Natural killer cell (primary cell): Measurements from ENCODE around the gene TTBK1. TPM values are rescaled to one million over a fixed set of nuclear protein-coding genes. Genes with fewer than 3 reads are reported as not detected.

Experiments
- ATAC-seq, 3 donors: fragments of 150-1000 bp in 2 of 3; fragments of 200-7000 bp in 1 of 3; cut with Tn5 transposase; 1 replicate in 1 of 3; 2 replicates in 2 of 3; pipeline ENCODE4 v1.10.0; 2021; ENCODE audit warnings: mild to moderate bottlenecking in 2 of 3, moderate library complexity in 2 of 3
- DNase-seq, 2 donors: peaks; one replicate each; pipeline versions ENCODE4 v3.0.0 to v3.0.0-alpha.2; 2013 to 2021; ENCODE audit warnings: mixed read lengths in 1 of 2
- H3K27ac ChIP-seq: one replicate; pipeline ENCODE4 v1.5.1; 2013; ENCODE audit warnings: mild to moderate bottlenecking, low read length
- H3K27me3 ChIP-seq: one replicate; pipeline ENCODE4 v1.6.1; 2013; ENCODE audit warnings: low read length; ENCODE audit not compliant: control insufficient read depth, insufficient read depth
- H3K36me3 ChIP-seq: one replicate; pipeline ENCODE4 v1.6.1; 2013; ENCODE audit warnings: low read length; ENCODE audit not compliant: control insufficient read depth, insufficient read depth
- H3K4me1 ChIP-seq: one replicate; pipeline ENCODE4 v1.6.1; 2013; ENCODE audit warnings: low read length; ENCODE audit not compliant: control insufficient read depth, insufficient read depth
- H3K4me3 ChIP-seq: one replicate; pipeline ENCODE4 v1.5.1; 2013; ENCODE audit warnings: low read length
- H3K9me3 ChIP-seq: one replicate; pipeline ENCODE4 v1.6.1; 2013; ENCODE audit warnings: low read length; ENCODE audit not compliant: control insufficient read depth, insufficient read depth
- H3K27ac Mint-ChIP-seq, 2 donors: one replicate each; pipeline ENCODE4 v1.8.0; 2022; ENCODE audit warnings: mild to moderate bottlenecking in 2 of 2, mixed read lengths in 2 of 2, moderate library complexity in 1 of 2
- H3K27me3 Mint-ChIP-seq, 2 donors: one replicate each; pipeline ENCODE4 v1.8.0; 2022; ENCODE audit warnings: low read depth in 2 of 2, mixed read lengths in 2 of 2
- H3K36me3 Mint-ChIP-seq: one replicate; pipeline ENCODE4 v1.8.0; 2022; ENCODE audit warnings: mixed read lengths
- H3K4me1 Mint-ChIP-seq, 2 donors: one replicate each; pipeline ENCODE4 v1.8.0; 2022; ENCODE audit warnings: mixed read lengths in 2 of 2
- H3K4me3 Mint-ChIP-seq: one replicate; pipeline ENCODE4 v1.8.0; 2022; ENCODE audit warnings: mild to moderate bottlenecking, moderate library complexity, mixed read lengths
- H3K9me3 Mint-ChIP-seq, 2 donors: one replicate each; pipeline ENCODE4 v1.8.0; 2022; ENCODE audit warnings: mixed read lengths in 2 of 2
- CTCF ChIP-seq: fragments of 200-600 bp; IDR thresholded peaks from one replicate; pipeline ENCODE4 v1.8.0; 2022; ENCODE audit warnings: antibody characterized with exemption
- WGBS: methylation state at CpG from one replicate; pipeline ENCODE4 v1.1.7; 2013; ENCODE audit warnings: missing lambda C conversion rate; ENCODE audit not compliant: insufficient coverage; 5-methylcytosine and 5-hydroxymethylcytosine counted together
- intact Hi-C: fragments of 100-400 bp; cut with micrococcal nuclease; formaldehyde crosslinking; loops from one replicate; pipeline ENCODE4 v1.14.2; 2022
- total RNA-seq, 4 donors: library from RNA; stranded (reverse); fragments of 120-200 nt in 1 of 4; gene quantifications; one replicate each; pipeline versions ENCODE4 v1.2.3 to v1.2.4, GENCODE V29; 2013 to 2022

Gene TTBK1
- total RNA-seq, 3 donors from 2014 or later (not counting 1 experiment from before 2014, with no cell fraction given) = 0.07 TPM; not detected in 2

DNA sequence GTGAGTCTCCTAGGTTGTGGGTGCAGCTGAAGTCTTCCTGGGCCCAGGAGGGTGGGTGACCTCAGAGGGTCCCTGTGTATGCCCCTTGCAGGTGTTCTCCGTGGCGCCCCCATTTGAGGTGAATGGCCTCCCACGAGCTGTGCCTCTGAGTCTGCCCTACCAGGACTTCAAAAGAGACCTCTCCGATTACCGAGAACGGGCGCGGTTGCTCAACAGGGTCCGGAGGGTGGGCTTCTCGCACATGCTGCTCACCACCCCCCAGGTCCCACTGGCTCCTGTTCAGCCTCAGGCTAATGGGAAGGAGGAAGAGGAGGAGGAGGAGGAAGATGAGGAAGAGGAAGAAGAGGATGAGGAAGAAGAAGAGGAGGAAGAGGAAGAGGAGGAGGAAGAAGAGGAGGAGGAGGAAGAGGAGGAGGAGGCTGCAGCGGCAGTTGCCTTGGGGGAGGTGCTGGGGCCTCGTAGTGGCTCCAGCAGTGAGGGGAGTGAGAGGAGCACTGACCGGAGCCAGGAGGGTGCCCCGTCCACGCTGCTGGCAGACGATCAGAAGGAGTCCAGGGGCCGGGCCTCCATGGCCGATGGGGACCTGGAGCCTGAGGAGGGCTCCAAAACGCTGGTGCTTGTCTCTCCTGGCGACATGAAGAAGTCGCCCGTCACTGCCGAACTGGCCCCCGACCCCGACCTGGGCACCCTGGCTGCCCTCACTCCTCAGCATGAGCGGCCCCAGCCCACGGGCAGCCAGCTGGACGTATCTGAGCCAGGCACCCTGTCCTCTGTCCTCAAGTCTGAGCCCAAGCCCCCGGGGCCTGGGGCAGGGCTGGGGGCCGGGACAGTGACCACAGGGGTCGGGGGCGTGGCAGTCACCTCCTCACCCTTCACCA, 39.6 kb downstream of the TTBK1 start:
- Histone ChIP-seq H3K9me3 (no peaks in the 10 kb centered on the region), H3K27me3 (peaks cover 3% of the 10 kb centered on the region), H3K27ac (no peak overlapping the region), H3K4me3 (no peak overlapping the region), H3K36me3 (no peaks in the 10 kb centered on the region), H3K4me1 (no peaks in the 10 kb centered on the region)
- DNase-seq = no peak
- Mint-ChIP-seq H3K27ac (no peak overlapping the region), H3K27me3 (peaks cover 12 to 34% of the 10 kb centered on the region in 2 donors), H3K36me3 (no peaks in the 10 kb centered on the region), H3K4me1 (peaks cover 4 to 6% of the 10 kb centered on the region in 2 donors), H3K4me3 (no peak overlapping the region), H3K9me3 (no peaks in the 10 kb centered on the region)
- no peak for TF ChIP-seq CTCF
- intact Hi-C loops = no loop called here
- ATAC-seq = no peak
- WGBS = 86% methylated on average over 32 of the region's 32 CpGs

GRCh38 chr6:43283514-43283901, 40.2 kb downstream of the TTBK1 start:
- Mint-ChIP-seq H3K36me3 (no peaks in the 10 kb centered on the region), H3K27me3 (peaks cover 12 to 33% of the 10 kb centered on the region in 2 donors), H3K4me3 (no peak overlapping the region), H3K9me3 (no peaks in the 10 kb centered on the region), H3K4me1 (peaks cover under 1% of the 10 kb centered on the region in 2 donors), H3K27ac (no peak overlapping the region)
- Histone ChIP-seq H3K27ac (no peak overlapping the region), H3K4me1 (no peaks in the 10 kb centered on the region), H3K27me3 (peaks cover 3% of the 10 kb centered on the region), H3K4me3 (no peak overlapping the region), H3K36me3 (no peaks in the 10 kb centered on the region), H3K9me3 (no peaks in the 10 kb centered on the region)
- TF ChIP-seq CTCF = no peak
- 89% methylated on average over 18 of the region's 18 CpGs for WGBS
- DNase-seq (no peak), ATAC-seq (no peak)
- intact Hi-C loops = no loop called here

DNA sequence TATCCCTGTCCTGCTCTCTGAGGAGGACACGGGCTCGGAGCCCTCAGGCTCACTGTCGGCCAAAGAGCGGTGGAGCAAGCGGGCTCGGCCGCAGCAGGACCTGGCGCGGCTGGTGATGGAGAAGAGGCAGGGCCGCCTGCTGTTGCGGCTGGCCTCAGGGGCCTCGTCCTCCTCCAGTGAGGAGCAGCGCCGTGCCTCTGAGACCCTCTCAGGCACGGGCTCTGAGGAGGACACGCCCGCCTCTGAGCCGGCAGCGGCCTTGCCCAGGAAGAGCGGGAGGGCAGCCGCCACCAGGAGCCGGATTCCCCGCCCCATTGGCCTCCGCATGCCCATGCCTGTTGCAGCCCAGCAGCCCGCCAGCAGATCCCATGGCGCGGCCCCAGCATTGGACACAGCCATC, 40.6 kb downstream of the TTBK1 start:
- H3K27me3 Mint-ChIP-seq = peaks cover 12 to 32% of the 10 kb centered on the region in 2 donors
- no peaks in the 10 kb centered on the region for H3K36me3 Mint-ChIP-seq
- intact Hi-C loops = no loop called here
- no peak for DNase-seq
- TF ChIP-seq CTCF = no peak
- H3K4me1 Mint-ChIP-seq = no peaks in the 10 kb centered on the region
- Histone ChIP-seq H3K36me3 (no peaks in the 10 kb centered on the region), H3K27me3 (peaks cover 3% of the 10 kb centered on the region), H3K27ac (no peak overlapping the region), H3K4me1 (no peaks in the 10 kb centered on the region), H3K4me3 (no peak overlapping the region), H3K9me3 (no peaks in the 10 kb centered on the region)
- WGBS = 92% methylated on average over 27 of the region's 27 CpGs
- ATAC-seq = no peak
- H3K27ac Mint-ChIP-seq = no peak overlapping the region
- H3K9me3 Mint-ChIP-seq = no peaks in the 10 kb centered on the region
- no peak overlapping the region for H3K4me3 Mint-ChIP-seq
